GM18868 (cell line): Measurements from ENCODE around the gene ZNF367.

ENCODE experiments used
- ATAC-seq: cut with Tn5 transposase; IDR thresholded peaks from one replicate; pipeline ENCODE4 v1.9.1; 2021; ENCODE audit warnings: mild to moderate bottlenecking, moderate library complexity; ENCODE audit not compliant: unreplicated experiment

ZNF367 gene

GRCh38 chr9:96408409-96409280 lies 9.5 kb downstream of the ZNF367 start:
- ATAC-seq: no peak

GRCh38 chr9:96400132-96400910 lies 17.8 kb downstream of the ZNF367 start:
- no peak for ATAC-seq

GRCh38 chr9:96399325-96399633 lies 18.9 kb downstream of the ZNF367 start:
- no peak for ATAC-seq

GRCh38 chr9:96398582-96399324 lies 19.4 kb downstream of the ZNF367 start:
- peak; percentile 70 for ATAC-seq

- no peak for ATAC-seq
Measured at GRCh38 chr9:96395964-96396363, 22.2 kb downstream of the ZNF367 start.

GRCh38 chr9:96394832-96395496 lies 23.2 kb downstream of the ZNF367 start:
- ATAC-seq: no peak

GRCh38 chr9:96392263-96392662 lies 25.9 kb downstream of the ZNF367 start:
- no peak for ATAC-seq

GRCh38 chr9:96391021-96391765 lies 27.0 kb downstream of the ZNF367 start:
- ATAC-seq: no peak

GRCh38 chr9:96388144-96388543 lies 30.0 kb downstream of the ZNF367 start:
- ATAC-seq: no peak

- ATAC-seq: no peak
Measured at GRCh38 chr9:96386157-96386556, 32.0 kb downstream of the ZNF367 start.

- ATAC-seq: no peak
Measured at GRCh38 chr9:96383165-96383942, 34.8 kb downstream of the ZNF367 start, which contains the start of gene SLC35D2. Gene SLC35D2 (minus strand): TSS chr9:96383711. CDS start chr9:96383634, 77 bp downstream.

GRCh38 chr9:96382839-96383164 lies 35.4 kb downstream of the ZNF367 start:
- no peak for ATAC-seq

- ATAC-seq: no peak
Measured at GRCh38 chr9:96382175-96382574, 36.0 kb downstream of the ZNF367 start.

GRCh38 chr9:96381696-96382095 lies 36.5 kb downstream of the ZNF367 start:
- ATAC-seq: no peak

- no peak for ATAC-seq
Measured at GRCh38 chr9:96381125-96381524, 37.0 kb downstream of the ZNF367 start.

- no peak for ATAC-seq
Measured at GRCh38 chr9:96379461-96379860, 38.7 kb downstream of the ZNF367 start.

- ATAC-seq: no peak
Measured at GRCh38 chr9:96378187-96378586, 40.0 kb downstream of the ZNF367 start.

- no peak for ATAC-seq
Measured at GRCh38 chr9:96376891-96377874, 41.0 kb downstream of the ZNF367 start.
